GM21526 (cell line): ENCODE results near the gene AMZ1.
"Not testable (repeated sequence)": the region's sequence is repeated elsewhere in the genome, so short reads cannot be mapped to it uniquely, and the experiment has no call there.

ENCODE experiments used
- ATAC-seq: cut with Tn5 transposase; IDR thresholded peaks from one replicate; pipeline ENCODE4 v1.9.1; 2021; ENCODE audit warnings: moderate library complexity; ENCODE audit not compliant: unreplicated experiment, low FRiP score

Gene AMZ1

GRCh38 chr7:2724453-2725177, 36.6 kb downstream of the AMZ1 start:
- no peak for ATAC-seq

- ATAC-seq = no peak
Observed at GRCh38 chr7:2725178-2726105, 37.4 kb downstream of the AMZ1 start.

- ATAC-seq = no peak
Observed at GRCh38 chr7:2726316-2727018, 38.5 kb downstream of the AMZ1 start.

- not testable (repeated sequence) for ATAC-seq
Observed at GRCh38 chr7:2727206-2727605, 39.2 kb downstream of the AMZ1 start.

- ATAC-seq = no peak
Observed at GRCh38 chr7:2728316-2729030, 40.5 kb downstream of the AMZ1 start.

GRCh38 chr7:2729031-2729892, 41.3 kb downstream of the AMZ1 start:
- no peak for ATAC-seq

- no peak for ATAC-seq
Observed at GRCh38 chr7:2729893-2730716, 42.1 kb downstream of the AMZ1 start.

GRCh38 chr7:2730846-2731770, 43.1 kb downstream of the AMZ1 start:
- ATAC-seq = no peak

GRCh38 chr7:2732388-2732787, 44.4 kb downstream of the AMZ1 start:
- ATAC-seq = no peak

GRCh38 chr7:2732959-2733584, 45.1 kb downstream of the AMZ1 start:
- ATAC-seq = no peak

GRCh38 chr7:2734084-2734686, 46.2 kb downstream of the AMZ1 start:
- no peak for ATAC-seq

GRCh38 chr7:2734751-2735571, 47.0 kb downstream of the AMZ1 start:
- ATAC-seq = no peak

- ATAC-seq = no peak
Observed at GRCh38 chr7:2735744-2736143, 47.7 kb downstream of the AMZ1 start.

GRCh38 chr7:2736411-2736914, 48.5 kb downstream of the AMZ1 start:
- ATAC-seq = no peak

GRCh38 chr7:2737005-2737743, 49.2 kb downstream of the AMZ1 start:
- not testable (repeated sequence) for ATAC-seq
